Activated CD4-positive, CD25-positive, alpha-beta regulatory T cell treated with anti-CD3 and anti-CD28 coated beads, Interleukin-2, amount 50 U/mL, for 16 hours (primary cell): ENCODE measurements around the gene MIS12.

Experiments used
- DNase-seq: peaks from one replicate; pipeline ENCODE4 v3.0.0-alpha.2; 2020; ENCODE audit warnings: low read depth, low spot score

MIS12 gene

GRCh38 chr17:5533486-5534315, 47.3 kb downstream of the MIS12 start:
- DNase-seq: no peak

GRCh38 chr17:5535436-5535835, 49.1 kb downstream of the MIS12 start:
- DNase-seq: no peak

- no peak for DNase-seq
Observed at GRCh38 chr17:5536866-5537650, 50.7 kb downstream of the MIS12 start.

GRCh38 chr17:5539286-5539685, 52.9 kb downstream of the MIS12 start:
- no peak for DNase-seq

DNA sequence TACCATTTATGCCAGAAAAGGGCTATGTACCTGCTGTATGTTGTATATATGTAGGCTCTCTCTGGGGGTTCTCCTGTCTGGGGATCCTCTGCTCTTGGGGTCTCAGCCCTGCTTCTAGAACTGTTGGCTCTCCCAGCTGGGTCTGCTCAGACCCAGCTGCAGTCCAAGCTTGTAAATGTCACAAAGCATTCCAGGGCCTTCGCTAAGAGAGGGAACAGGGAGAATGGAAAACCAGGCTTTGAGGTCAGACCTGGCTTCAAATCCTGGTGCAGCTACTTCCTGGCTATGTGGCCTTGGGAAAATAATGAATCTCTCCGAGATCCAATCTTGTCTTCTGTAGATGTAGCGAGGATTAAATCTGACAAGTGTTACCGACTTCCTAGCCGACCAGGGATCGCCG, 54.0 kb downstream of the MIS12 start:
- no peak for DNase-seq
